Small intestine (tissue), 7 donors: Measurements from ENCODE around the gene ADARB2. TPM values are rescaled to one million over a fixed set of nuclear protein-coding genes. Genes with fewer than 3 reads are reported as not detected.
"Not testable (repeated sequence)": the region's sequence is repeated elsewhere in the genome, so short reads cannot be mapped to it uniquely, and the experiment has no call there.

Experiments
- DNase-seq, 2 donors: peaks; one replicate each; pipeline versions ENCODE4 v3.0.0 to v3.0.0-alpha.2; 2013
- FAIRE-seq: peaks from 2 replicates; lab custom pipeline; 2012; peaks lifted over from hg19 to GRCh38; lab: Jason Lieb, UNC
- H3K27ac ChIP-seq, 3 donors: one replicate each; pipeline ENCODE4 v1.5.1; 2013; ENCODE audit warnings: low read length in 2 of 3, mild to moderate bottlenecking in 2 of 3, control low read depth in 1 of 3, inconsistent platforms in 1 of 3, low read depth in 1 of 3, moderate library complexity in 1 of 3
- H3K27me3 ChIP-seq, 3 donors: one replicate each; pipeline ENCODE4 v1.6.1; 2013; ENCODE audit warnings: low read length in 3 of 3, inconsistent platforms in 1 of 3; ENCODE audit not compliant: control insufficient read depth in 3 of 3, insufficient read depth in 3 of 3
- H3K36me3 ChIP-seq, 3 donors: one replicate each; pipeline ENCODE4 v1.6.1; 2013; ENCODE audit warnings: low read length in 3 of 3, inconsistent platforms in 1 of 3, low read depth in 1 of 3, mild to moderate bottlenecking in 1 of 3, moderate library complexity in 1 of 3; ENCODE audit not compliant: control insufficient read depth in 3 of 3, insufficient read depth in 2 of 3
- H3K4me1 ChIP-seq, 3 donors: one replicate each; pipeline ENCODE4 v1.6.1; 2013; ENCODE audit warnings: low read length in 2 of 3, inconsistent platforms in 1 of 3, low read depth in 1 of 3, mild to moderate bottlenecking in 1 of 3, moderate library complexity in 1 of 3; ENCODE audit not compliant: control insufficient read depth in 3 of 3, insufficient read depth in 2 of 3
- H3K4me3 ChIP-seq, 3 donors: one replicate each; pipeline ENCODE4 v1.5.1; 2013; ENCODE audit warnings: low read length in 3 of 3, control low read depth in 1 of 3, inconsistent platforms in 1 of 3, low read depth in 1 of 3, mild to moderate bottlenecking in 1 of 3, moderate library complexity in 1 of 3
- H3K9me3 ChIP-seq, 2 donors: one replicate each; pipeline ENCODE4 v1.6.1; 2013; ENCODE audit warnings: low read depth in 1 of 2, low read length in 1 of 2; ENCODE audit not compliant: control insufficient read depth in 2 of 2, insufficient read depth in 1 of 2
- WGBS, 3 donors: extraction: QIAGEN DNeasy Blood & Tissue Kit; methylation state at CpG; one replicate each; pipeline ENCODE4 v1.1.7; 2013; 5-methylcytosine and 5-hydroxymethylcytosine counted together
- polyA plus RNA-seq, 4 donors: library from polyadenylated mRNA; stranded (reverse) in 3 of 4; unstranded in 1 of 4; fragments of 200-250 nt in 3 of 4; fragments of 120-200 nt in 1 of 4; gene quantifications; one replicate each; pipeline versions ENCODE4 v1.2.1 to v1.2.3, GENCODE V29; 2013
- donor health status: healthy with polysubstance abuse.
- donor health status: control.
- donor health status: control.
- donor health status: Bipolar disorder and iron deficiency.
- donor health status: healthy.

ADARB2 gene
- polyA plus RNA-seq, 4 donors: 0.35 to 1.8 (median 0.94) TPM

DNA sequence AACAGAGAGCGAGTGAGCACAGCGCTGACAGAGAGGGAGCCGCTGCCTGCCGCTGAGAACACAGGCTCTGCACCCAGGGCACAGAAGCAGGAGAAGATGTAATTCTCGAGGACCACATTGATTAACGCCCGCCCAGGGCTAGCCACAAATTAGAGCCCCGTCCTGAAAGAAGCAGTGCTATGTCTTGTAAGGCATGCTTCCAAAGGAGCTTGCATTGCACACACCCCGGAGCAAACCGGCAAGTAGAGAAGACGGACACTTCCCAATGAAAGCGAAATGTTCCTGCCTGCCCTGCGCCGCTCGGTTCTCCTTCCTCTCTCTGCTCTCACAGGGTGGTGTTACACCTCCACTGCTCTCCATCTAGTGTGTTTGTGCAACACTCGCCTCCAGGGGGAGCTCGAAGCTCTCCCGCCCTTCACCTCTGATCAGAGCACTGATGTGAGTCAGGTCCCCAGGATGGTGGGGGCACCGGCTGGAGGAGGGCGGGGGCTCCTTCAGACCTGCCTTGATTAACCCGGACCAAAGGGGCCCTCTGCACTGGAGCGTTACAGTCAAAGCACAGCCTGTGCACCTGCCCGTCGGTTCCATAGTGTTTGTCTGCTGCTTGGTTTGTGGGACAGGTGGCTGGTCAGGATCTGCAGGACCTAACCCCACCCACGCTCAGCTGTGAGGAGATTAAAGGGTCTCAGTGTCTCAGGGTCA, 316.5 kb downstream of the ADARB2 start:
- DNase-seq (peak; percentile 82 to 86), FAIRE-seq (no peak)
- Histone ChIP-seq H3K9me3 (no peaks in the 10 kb centered on the region), H3K4me1 (peaks cover 0 to 5% (median 0%) of the 10 kb centered on the region in 3 donors), H3K4me3 (peak overlapping the region in 1 of 3 donors; percentile 32), H3K27ac (no peak overlapping the region), H3K36me3 (no peaks in the 10 kb centered on the region), H3K27me3 (no peaks in the 10 kb centered on the region)
- WGBS, 3 donors: 1 to 5% (median 3%) methylated on average over 24 to 25 of the region's 25 CpGs

GRCh38 chr10:1419796-1420610, 317.3 kb downstream of the ADARB2 start:
- FAIRE-seq (no peak), DNase-seq (peak in 1 of 2 donors; percentile 7)
- Histone ChIP-seq H3K9me3 (no peaks in the 10 kb centered on the region), H3K4me1 (peaks cover 0 to 5% (median 0%) of the 10 kb centered on the region in 3 donors), H3K27me3 (no peaks in the 10 kb centered on the region), H3K4me3 (peak overlapping the region in 1 of 3 donors; percentile 32), H3K36me3 (no peaks in the 10 kb centered on the region), H3K27ac (no peak overlapping the region)
- WGBS, 3 donors: 12 to 60% (median 29%) methylated on average over 9 of the region's 9 CpGs

DNA sequence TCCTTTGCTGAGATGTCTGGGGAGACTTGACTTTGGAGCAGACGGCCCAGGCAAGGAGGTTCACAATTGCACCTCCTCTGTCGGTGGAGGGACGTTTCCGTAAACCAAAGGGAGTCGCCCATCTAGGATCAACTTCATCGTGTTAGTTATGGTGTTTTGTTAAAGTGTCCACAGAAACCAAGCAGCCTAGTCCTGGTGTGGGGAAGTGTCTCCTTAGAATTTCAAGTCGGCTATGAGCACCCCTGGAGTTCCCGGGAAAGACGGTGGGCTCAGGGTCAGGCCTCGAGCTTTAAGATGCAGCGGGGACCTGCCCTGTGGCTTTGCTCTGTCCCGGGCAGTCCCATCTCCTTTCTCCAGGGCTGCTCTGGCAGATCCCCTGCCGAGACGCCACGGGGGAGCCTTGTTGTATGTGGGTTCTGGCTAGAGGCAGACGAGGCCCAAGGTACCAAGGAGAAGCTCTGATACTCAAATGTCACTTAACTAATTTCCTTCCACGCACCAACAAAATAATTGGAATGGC, 319.2 kb downstream of the ADARB2 start:
- 91 to 95% (median 93%) methylated on average over 17 of the region's 17 CpGs for WGBS, 3 donors
- no peak for FAIRE-seq
- H3K27ac ChIP-seq: no peak overlapping the region
- DNase-seq: no peak
- peaks cover 0 to 5% (median 0%) of the 10 kb centered on the region in 3 donors for H3K4me1 ChIP-seq
- H3K4me3 ChIP-seq: no peak overlapping the region
- H3K9me3 ChIP-seq: peaks cover 0 to 6% of the 10 kb centered on the region in 2 donors
- H3K36me3 ChIP-seq: no peaks in the 10 kb centered on the region
- no peaks in the 10 kb centered on the region for H3K27me3 ChIP-seq

- peaks cover 0 to 5% (median 0%) of the 10 kb centered on the region in 3 donors for H3K4me1 ChIP-seq
- WGBS, 3 donors: 89 to 96% (median 96%) methylated on average over 10 of the region's 10 CpGs
Measured at GRCh38 chr10:1417574-1417973, 319.8 kb downstream of the ADARB2 start.

DNA sequence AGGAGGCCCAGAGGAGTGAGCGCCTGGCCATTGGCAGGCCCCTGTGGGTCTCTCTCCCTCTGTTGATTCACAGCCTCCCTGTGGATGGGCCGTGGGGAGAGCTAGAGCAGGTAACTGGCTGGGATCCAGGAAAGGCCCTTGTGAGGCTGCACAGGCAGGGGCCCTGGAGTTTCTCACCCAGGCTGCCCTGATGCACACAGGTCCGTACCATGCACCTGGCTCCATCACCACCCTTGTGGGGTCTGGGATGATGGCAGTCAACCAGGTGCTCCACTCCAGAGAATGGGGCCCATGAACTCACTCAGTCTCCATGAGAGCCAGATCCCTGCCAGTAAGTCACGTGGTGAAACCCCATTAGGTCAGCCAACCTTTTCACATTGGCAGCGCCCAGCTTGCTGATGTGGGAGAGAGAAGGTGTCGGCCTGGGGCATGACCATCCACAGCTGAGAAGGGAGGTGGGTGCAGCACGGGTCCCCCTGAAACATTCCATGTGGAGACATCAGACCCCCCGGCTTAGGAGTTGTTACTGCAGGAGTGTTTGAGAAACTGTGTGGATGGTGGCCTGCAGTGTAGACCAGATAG, 320.8 kb downstream of the ADARB2 start:
- Histone ChIP-seq H3K4me1 (peaks cover 0 to 5% (median 0%) of the 10 kb centered on the region in 3 donors), H3K27me3 (no peaks in the 10 kb centered on the region), H3K36me3 (no peaks in the 10 kb centered on the region), H3K27ac (no peak overlapping the region), H3K4me3 (no peak overlapping the region), H3K9me3 (peaks cover 0 to 6% of the 10 kb centered on the region in 2 donors)
- FAIRE-seq: no peak
- DNase-seq: no peak
- WGBS, 3 donors: 81 to 93% (median 88%) methylated on average over 7 to 8 of the region's 8 CpGs

More at GRCh38 chr10:1417574-1417973, 319.8 kb downstream of the ADARB2 start:
- no peak overlapping the region for H3K27ac ChIP-seq
- DNase-seq: no peak
- H3K4me3 ChIP-seq: no peak overlapping the region
- FAIRE-seq: no peak
- H3K9me3 ChIP-seq: peaks cover 0 to 6% of the 10 kb centered on the region in 2 donors
- no peaks in the 10 kb centered on the region for H3K36me3 ChIP-seq
- H3K27me3 ChIP-seq: no peaks in the 10 kb centered on the region

- DNase-seq (no peak), FAIRE-seq (no peak)
- Histone ChIP-seq H3K36me3 (no peaks in the 10 kb centered on the region), H3K9me3 (peaks cover 0 to 6% of the 10 kb centered on the region in 2 donors), H3K4me1 (peaks cover 0 to 3% (median 0%) of the 10 kb centered on the region in 3 donors), H3K4me3 (no peak overlapping the region), H3K27ac (no peak overlapping the region), H3K27me3 (no peaks in the 10 kb centered on the region)
Measured at GRCh38 chr10:1414893-1415292, 322.4 kb downstream of the ADARB2 start.

- H3K4me3 ChIP-seq, H3K36me3 ChIP-seq, H3K27me3 ChIP-seq, H3K4me1 ChIP-seq, H3K9me3 ChIP-seq, H3K27ac ChIP-seq, FAIRE-seq: not testable (repeated sequence)
- WGBS, 3 donors: 13 to 51% (median 25%) methylated on average over 7 of the region's 7 CpGs
- peak; percentile 41 to 62 for DNase-seq
Measured at GRCh38 chr10:1414346-1414745, 323.0 kb downstream of the ADARB2 start.

DNA sequence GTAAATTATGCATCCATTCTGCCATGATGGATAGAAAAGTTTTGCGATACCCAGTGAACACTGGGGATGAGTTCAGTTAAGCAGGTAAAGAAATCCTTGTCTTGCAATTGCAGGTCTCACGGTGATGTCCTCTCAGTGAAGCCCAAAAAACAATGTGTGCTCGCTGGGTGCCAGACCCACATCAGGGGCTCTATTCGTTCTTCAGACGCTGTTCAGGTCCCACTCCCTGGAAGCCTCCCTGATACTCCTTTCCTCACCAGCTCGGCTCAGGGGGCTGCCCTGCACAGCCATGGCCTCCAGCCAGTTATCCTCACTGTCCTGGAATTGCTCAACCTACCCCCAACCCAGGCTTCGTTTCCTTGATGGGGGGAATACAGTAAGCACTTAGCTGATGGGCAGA, 323.5 kb downstream of the ADARB2 start:
- WGBS, 3 donors: 83 to 88% (median 84%) methylated on average over 7 of the region's 7 CpGs
- H3K4me3 ChIP-seq: no peak overlapping the region
- DNase-seq: no peak
- H3K27me3 ChIP-seq: no peaks in the 10 kb centered on the region
- no peaks in the 10 kb centered on the region for H3K36me3 ChIP-seq
- no peaks in the 10 kb centered on the region for H3K4me1 ChIP-seq
- FAIRE-seq: no peak
- H3K9me3 ChIP-seq: peaks cover 0 to 6% of the 10 kb centered on the region in 2 donors
- no peak overlapping the region for H3K27ac ChIP-seq
